H1 (cell line): ENCODE measurements around the gene SLC17A1. TPM values are rescaled to one million over a fixed set of nuclear protein-coding genes. Genes with fewer than 3 reads are reported as not detected.

ENCODE experiments used
- CHD1 ChIP-seq: IDR thresholded peaks from 2 replicates; pipeline ENCODE4 v1.6.1; 2012; ENCODE audit warnings: low read depth, low read length, improper control_type of control experiment
- EGR1 ChIP-seq: IDR thresholded peaks from 2 replicates; pipeline ENCODE4 v1.6.1; 2011; ENCODE audit warnings: low read depth, low read length, borderline replicate concordance
- KDM5A ChIP-seq: fragments of 200-600 bp; IDR thresholded peaks from 2 replicates; pipeline ENCODE4 v1.7.1; 2012; ENCODE audit warnings: mild to moderate bottlenecking, low read length, inconsistent platforms, mixed read lengths
- SIRT6 ChIP-seq: IDR thresholded peaks from one replicate; pipeline ENCODE4 v1.7.1; 2012; ENCODE audit warnings: low read length, inconsistent platforms
- polyA plus RNA-seq, 7 experiments: library from polyadenylated mRNA; depleted of rRNA in 3 of 7; stranded (reverse) in 5 of 7; unstranded in 2 of 7; fragments of >200 nt in 5 of 7; fragments of 200-250 nt in 2 of 7; gene quantifications; 1 replicate in 5 of 7; 2 replicates in 1 of 7; 4 replicates in 1 of 7; pipeline versions ENCODE4 v1.2.1 to v1.2.3, GENCODE V29; 2011 to 2013; ENCODE audit warnings: missing spikeins in 2 of 7, mixed read lengths in 2 of 7
- total RNA-seq: library from RNA; stranded (reverse); fragmentation: NEBNext Ultra II Directional; extraction: Animal tissue kit (Norgen Biotek cat#: 25700); gene quantifications from 2 replicates; pipeline ENCODE4 v1.2.1, GENCODE V29; 2021

SLC17A1 gene
- total and polyA plus RNA-seq, 2 of the 8 experiments (the other 6 are each of a cell fraction or from before 2014, with no cell fraction given): not detected

DNA sequence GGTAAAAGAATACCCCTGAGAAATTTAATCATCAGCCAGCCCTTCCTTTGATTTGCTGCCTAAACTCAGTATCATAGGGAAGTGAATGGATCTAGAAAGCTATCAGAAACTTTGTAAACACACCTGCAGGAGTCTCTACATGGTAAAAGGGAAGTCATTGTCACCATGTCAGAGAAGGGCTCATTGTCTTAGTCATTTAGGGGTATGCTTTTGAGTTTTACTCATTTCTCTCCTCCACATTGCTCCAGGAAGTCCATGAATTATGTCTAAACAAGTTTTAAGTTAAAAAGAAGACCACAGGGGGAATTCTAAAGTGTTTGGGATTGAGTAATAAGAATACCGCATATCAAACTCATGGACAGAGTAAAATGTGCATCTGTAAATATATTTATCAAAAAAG is 2.5 kb downstream of the SLC17A1 start (continued):
- TF ChIP-seq KDM5A (no peak), CHD1 (no peak), SIRT6 (no peak), EGR1 (no peak)
